SK-N-SH (cell line): Measurements from ENCODE around the gene WDR5B.

Source experiments
- CTCF ChIP-seq: fragments of 200-600 bp; sonication (generic); IDR thresholded peaks from 2 replicates; pipeline ENCODE4 v1.6.1; 2017; ENCODE audit warnings: antibody characterized with exemption, mild to moderate bottlenecking, moderate library complexity
- EZH2phosphoT487 ChIP-seq: fragments of 200-600 bp; sonication (generic); IDR thresholded peaks from 2 replicates; pipeline ENCODE4 v1.6.1; 2017; ENCODE audit warnings: low read depth, mixed run types, mild to moderate bottlenecking, antibody characterized with exemption, moderate library complexity, borderline replicate concordance
- FOXJ3 ChIP-seq: sonication (generic); formaldehyde crosslinking; IDR thresholded peaks from 2 replicates; pipeline ENCODE4 v1.5.1; 2020; ENCODE audit warnings: mild to moderate bottlenecking, missing genetic modification reagents
- MAX ChIP-seq: IDR thresholded peaks from 2 replicates; pipeline ENCODE4 v1.4.0; 2012; ENCODE audit warnings: low read depth

GRCh38 chr3:122443090-122443489 lies 27.2 kb upstream of the WDR5B start:
- TF ChIP-seq MAX (no peak), CTCF (no peak), EZH2phosphoT487 (no peak), FOXJ3 (CRISPR knock-in tag) (no peak)
